ENCODE measurements around the gene SCNN1G. TPM values are rescaled to one million over a fixed set of nuclear protein-coding genes. Genes with fewer than 3 reads are reported as not detected.

Gene SCNN1G
- total RNA-seq, 1 experiment from 2014 or later: 1.3 TPM

- CTCF ChIA-PET: interaction anchor here (0.8 to 2.8 kb wide), 5 partner anchors 115 to 248 kb away, joined by 3 to 30 read pairs (median 4); partner anchors contain the start of gene SCNN1B
- TF ChIP-seq USF2 (CRISPR knock-in tag; IDR thresholded peaks at IDR 0.05) (no peak), ZNF121 (CRISPR knock-in tag; IDR thresholded peaks at IDR 0.05) (no peak), ARID4B (CRISPR knock-in tag; IDR thresholded peaks at IDR 0.05; ENCODE audit: borderline replicate concordance) (no peak), MLX (CRISPR knock-in tag; IDR thresholded peaks at IDR 0.05) (no peak), GABPB1 (CRISPR knock-in tag; IDR thresholded peaks at IDR 0.05) (no peak), ERG (CRISPR knock-in tag; IDR thresholded peaks at IDR 0.05) (no peak), SMAD3 (CRISPR knock-in tag; IDR thresholded peaks at IDR 0.05; ENCODE audit: borderline replicate concordance) (no peak), MAX (CRISPR knock-in tag; IDR thresholded peaks at IDR 0.05) (no peak), ZMAT4 (CRISPR knock-in tag; IDR thresholded peaks at IDR 0.05) (no peak), NR3C1 (CRISPR knock-in tag; conservative IDR thresholded peaks at IDR 0.05; ENCODE audit: low read depth) (no peak), NR2C2 (CRISPR knock-in tag; IDR thresholded peaks at IDR 0.05) (no peak), TP53 (CRISPR knock-in tag; IDR thresholded peaks at IDR 0.05) (no peak), PREB (CRISPR knock-in tag; IDR thresholded peaks at IDR 0.05; ENCODE audit: borderline replicate concordance) (no peak), AR (CRISPR knock-in tag; IDR thresholded peaks at IDR 0.05) (no peak), SOX15 (CRISPR knock-in tag; IDR thresholded peaks at IDR 0.05) (no peak), FOXP4 (CRISPR knock-in tag; IDR thresholded peaks at IDR 0.05) (no peak), FOXP1 (CRISPR knock-in tag; IDR thresholded peaks at IDR 0.05; ENCODE audit: borderline replicate concordance) (no peak), RELA (CRISPR knock-in tag; IDR thresholded peaks at IDR 0.05; ENCODE audit: borderline replicate concordance) (no peak), E2F5 (CRISPR knock-in tag; IDR thresholded peaks at IDR 0.05) (no peak), ZBTB21 (CRISPR knock-in tag; IDR thresholded peaks at IDR 0.05; ENCODE audit: borderline replicate concordance) (no peak)
- ATAC-seq: no peak
- H3K4me1 Mint-ChIP-seq: peaks cover 11% of the 10 kb centered on the region
- H3K9me3 Mint-ChIP-seq: no peaks in the 10 kb centered on the region
- DNase-seq (ENCODE audit: low spot score): no peak
- POLR2A ChIA-PET: interaction anchor here (0.6 kb wide), 1 partner anchor 15 kb away, joined by 3 read pairs; no protein-coding TSS in a partner anchor
- H3K4me3 Mint-ChIP-seq: no peak overlapping the region
- peaks cover 33% of the 10 kb centered on the region for H3K27me3 Mint-ChIP-seq (ENCODE audit: low read depth)
- no peak overlapping the region for H3K27ac Mint-ChIP-seq
- H3K36me3 Mint-ChIP-seq: no peaks in the 10 kb centered on the region
Observed at GRCh38 chr16:23187341-23187740, 4.8 kb downstream of the SCNN1G start.

All from WTC11 (cell line).